HepG2 (cell line): ENCODE results near the gene SMYD5. TPM values are rescaled to one million over a fixed set of nuclear protein-coding genes. Genes with fewer than 3 reads are reported as not detected.

Source experiments
- REST ChIP-seq, 2 experiments: IDR thresholded peaks; 2 replicates each; pipeline ENCODE4 v1.6.1; 2011 to 2012; ENCODE audit warnings: low read length in 2 of 2, borderline replicate concordance in 1 of 2, low read depth in 1 of 2, mild to moderate bottlenecking in 1 of 2, moderate library complexity in 1 of 2
- XBP1 ChIP-seq: sonication (generic); formaldehyde crosslinking; IDR thresholded peaks from 2 replicates; pipeline ENCODE4 v1.5.0; 2020; ENCODE audit warnings: missing genetic modification reagents
- ZKSCAN8 ChIP-seq: IDR thresholded peaks from 2 replicates; pipeline ENCODE4 v1.6.1; 2016; ENCODE audit warnings: borderline replicate concordance, missing genetic modification reagents, missing compliant biosample characterization
- ZNF629 ChIP-seq: sonication (generic); formaldehyde crosslinking; conservative IDR thresholded peaks from 2 replicates; pipeline ENCODE4 v1.5.0; 2020; ENCODE audit warnings: missing genetic modification reagents
- polyA plus RNA-seq, 8 experiments: library from polyadenylated mRNA; depleted of rRNA in 3 of 8; stranded (reverse) in 7 of 8; unstranded in 1 of 8; fragments of >200 nt; fragmentation: Illumina TruSeq in 4 of 8; extraction: Trizol in 4 of 8; gene quantifications; 2 replicates each; pipeline versions ENCODE4 v1.2.1 to v1.2.3, GENCODE V29; 2011 to 2016; ENCODE audit warnings: low read depth in 4 of 8, missing spikeins in 1 of 8, mixed read lengths in 1 of 8; ENCODE audit not compliant: insufficient read depth in 1 of 8
- total RNA-seq, 5 experiments: library from RNA; depleted of rRNA; stranded (reverse); fragments of >200 nt; fragmentation: Illumina TruSeq; extraction: Trizol; gene quantifications; 2 replicates each; pipeline ENCODE4 v1.2.3, GENCODE V29; 2016; ENCODE audit warnings: low read depth in 1 of 5
- TF ChIP-seq, protein P1 (sequence below): sonication (generic); formaldehyde crosslinking; IDR thresholded peaks from 2 replicates; pipeline ENCODE4 v1.5.0; 2020; ENCODE audit warnings: mild to moderate bottlenecking, missing genetic modification reagents, moderate library complexity
- TF ChIP-seq, protein P2 (sequence below): sonication (generic); formaldehyde crosslinking; IDR thresholded peaks from 2 replicates; pipeline ENCODE4 v1.4.0; 2020; ENCODE audit warnings: mild to moderate bottlenecking, missing genetic modification reagents
- TF ChIP-seq, protein P3 (sequence below): sonication (generic); formaldehyde crosslinking; IDR thresholded peaks from one replicate; pipeline ENCODE4 v1.5.1; 2020; ENCODE audit warnings: mild to moderate bottlenecking, missing genetic modification reagents; ENCODE audit errors: not compliant biosample characterization

SMYD5 gene
- total and polyA plus RNA-seq, 2 of the 13 experiments (the other 11 are each of a cell fraction or from before 2014, with no cell fraction given) = 55.8 to 70.4 TPM

DNA sequence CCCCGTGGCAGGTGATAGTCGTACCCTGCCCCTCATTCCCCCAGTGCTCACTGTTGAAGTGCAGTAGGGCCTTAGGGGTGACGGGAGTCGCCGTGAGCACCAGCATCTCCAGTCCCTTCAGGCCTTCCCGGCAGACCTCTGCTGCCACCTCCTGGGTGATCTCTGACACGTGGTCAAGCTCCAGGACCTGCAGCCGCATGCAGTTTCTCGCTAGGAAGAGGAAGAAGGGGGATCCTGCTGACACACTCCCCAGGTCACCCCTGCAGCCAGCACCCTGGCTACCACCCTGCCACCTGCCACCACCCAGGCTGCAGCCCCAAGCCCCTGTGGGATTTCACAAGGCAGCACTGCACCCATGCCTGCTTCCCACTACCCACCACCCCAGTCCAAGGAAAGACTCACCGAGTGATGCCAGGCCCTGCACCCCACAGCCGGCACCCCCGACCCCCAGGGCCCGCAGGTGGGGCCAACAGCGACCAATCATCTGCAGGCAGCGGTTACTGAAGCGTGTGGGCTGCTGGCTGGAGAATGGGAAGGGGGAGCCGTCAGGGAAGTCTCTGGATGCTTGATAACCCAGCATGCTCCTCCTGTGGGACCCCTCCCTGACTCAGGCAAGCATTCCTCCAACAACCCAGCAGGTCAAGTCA is 46.4 kb downstream of the SMYD5 start (continued):
- TF ChIP-seq REST (IDR thresholded peaks at IDR 0.05; ENCODE audit: borderline replicate concordance in 1 of 2, low read depth in 1 of 2, low read length in 2 of 2) (no peak), ZKSCAN8 (CRISPR knock-in tag) (no peak), XBP1 (no peak), ZNF629 (CRISPR knock-in tag) (no peak)
- TF ChIP-seq, protein P1, sequence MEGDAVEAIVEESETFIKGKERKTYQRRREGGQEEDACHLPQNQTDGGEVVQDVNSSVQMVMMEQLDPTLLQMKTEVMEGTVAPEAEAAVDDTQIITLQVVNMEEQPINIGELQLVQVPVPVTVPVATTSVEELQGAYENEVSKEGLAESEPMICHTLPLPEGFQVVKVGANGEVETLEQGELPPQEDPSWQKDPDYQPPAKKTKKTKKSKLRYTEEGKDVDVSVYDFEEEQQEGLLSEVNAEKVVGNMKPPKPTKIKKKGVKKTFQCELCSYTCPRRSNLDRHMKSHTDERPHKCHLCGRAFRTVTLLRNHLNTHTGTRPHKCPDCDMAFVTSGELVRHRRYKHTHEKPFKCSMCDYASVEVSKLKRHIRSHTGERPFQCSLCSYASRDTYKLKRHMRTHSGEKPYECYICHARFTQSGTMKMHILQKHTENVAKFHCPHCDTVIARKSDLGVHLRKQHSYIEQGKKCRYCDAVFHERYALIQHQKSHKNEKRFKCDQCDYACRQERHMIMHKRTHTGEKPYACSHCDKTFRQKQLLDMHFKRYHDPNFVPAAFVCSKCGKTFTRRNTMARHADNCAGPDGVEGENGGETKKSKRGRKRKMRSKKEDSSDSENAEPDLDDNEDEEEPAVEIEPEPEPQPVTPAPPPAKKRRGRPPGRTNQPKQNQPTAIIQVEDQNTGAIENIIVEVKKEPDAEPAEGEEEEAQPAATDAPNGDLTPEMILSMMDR (CRISPR knock-in tag) = peak; percentile 96
- TF ChIP-seq, protein P2, sequence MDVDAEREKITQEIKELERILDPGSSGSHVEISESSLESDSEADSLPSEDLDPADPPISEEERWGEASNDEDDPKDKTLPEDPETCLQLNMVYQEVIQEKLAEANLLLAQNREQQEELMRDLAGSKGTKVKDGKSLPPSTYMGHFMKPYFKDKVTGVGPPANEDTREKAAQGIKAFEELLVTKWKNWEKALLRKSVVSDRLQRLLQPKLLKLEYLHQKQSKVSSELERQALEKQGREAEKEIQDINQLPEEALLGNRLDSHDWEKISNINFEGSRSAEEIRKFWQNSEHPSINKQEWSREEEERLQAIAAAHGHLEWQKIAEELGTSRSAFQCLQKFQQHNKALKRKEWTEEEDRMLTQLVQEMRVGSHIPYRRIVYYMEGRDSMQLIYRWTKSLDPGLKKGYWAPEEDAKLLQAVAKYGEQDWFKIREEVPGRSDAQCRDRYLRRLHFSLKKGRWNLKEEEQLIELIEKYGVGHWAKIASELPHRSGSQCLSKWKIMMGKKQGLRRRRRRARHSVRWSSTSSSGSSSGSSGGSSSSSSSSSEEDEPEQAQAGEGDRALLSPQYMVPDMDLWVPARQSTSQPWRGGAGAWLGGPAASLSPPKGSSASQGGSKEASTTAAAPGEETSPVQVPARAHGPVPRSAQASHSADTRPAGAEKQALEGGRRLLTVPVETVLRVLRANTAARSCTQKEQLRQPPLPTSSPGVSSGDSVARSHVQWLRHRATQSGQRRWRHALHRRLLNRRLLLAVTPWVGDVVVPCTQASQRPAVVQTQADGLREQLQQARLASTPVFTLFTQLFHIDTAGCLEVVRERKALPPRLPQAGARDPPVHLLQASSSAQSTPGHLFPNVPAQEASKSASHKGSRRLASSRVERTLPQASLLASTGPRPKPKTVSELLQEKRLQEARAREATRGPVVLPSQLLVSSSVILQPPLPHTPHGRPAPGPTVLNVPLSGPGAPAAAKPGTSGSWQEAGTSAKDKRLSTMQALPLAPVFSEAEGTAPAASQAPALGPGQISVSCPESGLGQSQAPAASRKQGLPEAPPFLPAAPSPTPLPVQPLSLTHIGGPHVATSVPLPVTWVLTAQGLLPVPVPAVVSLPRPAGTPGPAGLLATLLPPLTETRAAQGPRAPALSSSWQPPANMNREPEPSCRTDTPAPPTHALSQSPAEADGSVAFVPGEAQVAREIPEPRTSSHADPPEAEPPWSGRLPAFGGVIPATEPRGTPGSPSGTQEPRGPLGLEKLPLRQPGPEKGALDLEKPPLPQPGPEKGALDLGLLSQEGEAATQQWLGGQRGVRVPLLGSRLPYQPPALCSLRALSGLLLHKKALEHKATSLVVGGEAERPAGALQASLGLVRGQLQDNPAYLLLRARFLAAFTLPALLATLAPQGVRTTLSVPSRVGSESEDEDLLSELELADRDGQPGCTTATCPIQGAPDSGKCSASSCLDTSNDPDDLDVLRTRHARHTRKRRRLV (CRISPR knock-in tag) = no peak
- TF ChIP-seq, protein P3, sequence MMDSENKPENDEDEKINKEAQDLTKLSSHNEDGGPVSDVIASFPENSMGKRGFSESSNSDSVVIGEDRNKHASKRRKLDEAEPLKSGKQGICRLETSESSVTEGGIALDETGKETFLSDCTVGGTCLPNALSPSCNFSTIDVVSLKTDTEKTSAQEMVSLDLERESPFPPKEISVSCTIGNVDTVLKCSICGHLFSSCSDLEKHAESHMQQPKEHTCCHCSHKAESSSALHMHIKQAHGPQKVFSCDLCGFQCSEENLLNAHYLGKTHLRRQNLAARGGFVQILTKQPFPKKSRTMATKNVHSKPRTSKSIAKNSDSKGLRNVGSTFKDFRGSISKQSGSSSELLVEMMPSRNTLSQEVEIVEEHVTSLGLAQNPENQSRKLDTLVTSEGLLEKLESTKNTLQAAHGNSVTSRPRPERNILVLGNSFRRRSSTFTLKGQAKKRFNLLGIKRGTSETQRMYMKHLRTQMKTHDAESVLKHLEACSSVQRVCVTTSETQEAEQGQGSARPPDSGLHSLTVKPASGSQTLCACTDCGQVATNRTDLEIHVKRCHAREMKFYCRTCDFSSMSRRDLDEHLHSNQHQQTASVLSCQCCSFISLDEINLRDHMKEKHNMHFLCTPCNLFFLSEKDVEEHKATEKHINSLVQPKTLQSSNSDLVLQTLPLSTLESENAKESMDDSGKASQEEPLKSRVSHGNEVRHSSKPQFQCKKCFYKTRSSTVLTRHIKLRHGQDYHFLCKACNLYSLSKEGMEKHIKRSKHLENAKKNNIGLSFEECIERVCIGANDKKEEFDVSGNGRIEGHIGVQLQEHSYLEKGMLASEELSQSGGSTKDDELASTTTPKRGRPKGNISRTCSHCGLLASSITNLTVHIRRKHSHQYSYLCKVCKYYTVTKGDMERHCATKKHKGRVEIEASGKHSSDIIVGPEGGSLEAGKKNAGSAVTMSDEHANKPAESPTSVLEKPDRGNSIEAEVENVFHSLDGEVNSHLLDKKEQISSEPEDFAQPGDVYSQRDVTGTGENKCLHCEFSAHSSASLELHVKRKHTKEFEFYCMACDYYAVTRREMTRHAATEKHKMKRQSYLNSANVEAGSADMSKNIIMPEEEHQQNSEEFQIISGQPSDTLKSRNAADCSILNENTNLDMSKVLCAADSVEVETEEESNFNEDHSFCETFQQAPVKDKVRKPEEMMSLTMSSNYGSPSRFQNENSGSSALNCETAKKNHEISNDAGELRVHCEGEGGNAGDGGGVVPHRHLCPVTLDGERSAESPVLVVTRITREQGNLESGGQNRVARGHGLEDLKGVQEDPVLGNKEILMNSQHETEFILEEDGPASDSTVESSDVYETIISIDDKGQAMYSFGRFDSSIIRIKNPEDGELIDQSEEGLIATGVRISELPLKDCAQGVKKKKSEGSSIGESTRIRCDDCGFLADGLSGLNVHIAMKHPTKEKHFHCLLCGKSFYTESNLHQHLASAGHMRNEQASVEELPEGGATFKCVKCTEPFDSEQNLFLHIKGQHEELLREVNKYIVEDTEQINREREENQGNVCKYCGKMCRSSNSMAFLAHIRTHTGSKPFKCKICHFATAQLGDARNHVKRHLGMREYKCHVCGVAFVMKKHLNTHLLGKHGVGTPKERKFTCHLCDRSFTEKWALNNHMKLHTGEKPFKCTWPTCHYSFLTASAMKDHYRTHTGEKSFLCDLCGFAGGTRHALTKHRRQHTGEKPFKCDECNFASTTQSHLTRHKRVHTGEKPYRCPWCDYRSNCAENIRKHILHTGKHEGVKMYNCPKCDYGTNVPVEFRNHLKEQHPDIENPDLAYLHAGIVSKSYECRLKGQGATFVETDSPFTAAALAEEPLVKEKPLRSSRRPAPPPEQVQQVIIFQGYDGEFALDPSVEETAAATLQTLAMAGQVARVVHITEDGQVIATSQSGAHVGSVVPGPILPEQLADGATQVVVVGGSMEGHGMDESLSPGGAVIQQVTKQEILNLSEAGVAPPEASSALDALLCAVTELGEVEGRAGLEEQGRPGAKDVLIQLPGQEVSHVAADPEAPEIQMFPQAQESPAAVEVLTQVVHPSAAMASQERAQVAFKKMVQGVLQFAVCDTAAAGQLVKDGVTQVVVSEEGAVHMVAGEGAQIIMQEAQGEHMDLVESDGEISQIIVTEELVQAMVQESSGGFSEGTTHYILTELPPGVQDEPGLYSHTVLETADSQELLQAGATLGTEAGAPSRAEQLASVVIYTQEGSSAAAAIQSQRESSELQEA (CRISPR knock-in tag) = no peak
